GM10248 (cell line): ENCODE data around the gene PTX4.

Source experiments
- CTCF ChIA-PET: fragments of 300-600 bp; sonication (Branson Sonifier 250); formaldehyde crosslinking; extraction: SDS; loops from one replicate; lab custom pipeline; 2021; ENCODE audit warnings: antibody characterized with exemption; lab: Yijun Ruan, JAX
- POLR2A ChIA-PET: fragments of 350-650 bp; sonication (Branson Sonifier 250); formaldehyde crosslinking; extraction: SDS; loops from one replicate; lab custom pipeline; 2020; ENCODE audit warnings: antibody characterized with exemption; lab: Yijun Ruan, JAX
- DNase-seq: peaks from one replicate; pipeline ENCODE4 v3.0.0; 2012; ENCODE audit errors: extremely low spot score
- TF ChIP-seq, protein P1 (sequence below): IDR thresholded peaks from 2 replicates; pipeline ENCODE4 v1.5.1; 2012; ENCODE audit warnings: mild to moderate bottlenecking, low read depth; ENCODE audit errors: extremely low read depth, missing control alignments, control extremely low read depth

Gene PTX4

GRCh38 chr16:1524366-1524765 lies 35.6 kb upstream of the PTX4 start:
- no peak for DNase-seq
- CTCF ChIA-PET: interaction anchor here (1.0 to 1.5 kb wide), 3 partner anchors 10 to 15 kb away, joined by 3 to 4 read pairs (median 3); no protein-coding TSS in a partner anchor
- TF ChIP-seq, protein P1, sequence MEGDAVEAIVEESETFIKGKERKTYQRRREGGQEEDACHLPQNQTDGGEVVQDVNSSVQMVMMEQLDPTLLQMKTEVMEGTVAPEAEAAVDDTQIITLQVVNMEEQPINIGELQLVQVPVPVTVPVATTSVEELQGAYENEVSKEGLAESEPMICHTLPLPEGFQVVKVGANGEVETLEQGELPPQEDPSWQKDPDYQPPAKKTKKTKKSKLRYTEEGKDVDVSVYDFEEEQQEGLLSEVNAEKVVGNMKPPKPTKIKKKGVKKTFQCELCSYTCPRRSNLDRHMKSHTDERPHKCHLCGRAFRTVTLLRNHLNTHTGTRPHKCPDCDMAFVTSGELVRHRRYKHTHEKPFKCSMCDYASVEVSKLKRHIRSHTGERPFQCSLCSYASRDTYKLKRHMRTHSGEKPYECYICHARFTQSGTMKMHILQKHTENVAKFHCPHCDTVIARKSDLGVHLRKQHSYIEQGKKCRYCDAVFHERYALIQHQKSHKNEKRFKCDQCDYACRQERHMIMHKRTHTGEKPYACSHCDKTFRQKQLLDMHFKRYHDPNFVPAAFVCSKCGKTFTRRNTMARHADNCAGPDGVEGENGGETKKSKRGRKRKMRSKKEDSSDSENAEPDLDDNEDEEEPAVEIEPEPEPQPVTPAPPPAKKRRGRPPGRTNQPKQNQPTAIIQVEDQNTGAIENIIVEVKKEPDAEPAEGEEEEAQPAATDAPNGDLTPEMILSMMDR: no peak
- POLR2A ChIA-PET: no interaction called here

GRCh38 chr16:1523581-1524245 lies 35.0 kb upstream of the PTX4 start:
- ChIA-PET POLR2A (no interaction called here), CTCF (interaction anchor here (1.0 to 1.5 kb wide), 3 partner anchors 9 to 15 kb away, joined by 3 to 4 read pairs (median 3); no protein-coding TSS in a partner anchor)
- DNase-seq: no peak
- TF ChIP-seq, protein P1: no peak

GRCh38 chr16:1520461-1520860 lies 31.7 kb upstream of the PTX4 start:
- CTCF ChIA-PET: no interaction called here
- POLR2A ChIA-PET: no interaction called here
- TF ChIP-seq, protein P1: no peak
- DNase-seq: no peak

GRCh38 chr16:1519831-1520230 lies 31.1 kb upstream of the PTX4 start:
- CTCF ChIA-PET: interaction anchor here (1.1 kb wide), 1 partner anchor 27 kb away, joined by 3 read pairs; no protein-coding TSS in a partner anchor
- POLR2A ChIA-PET: no interaction called here

GRCh38 chr16:1518626-1519135 lies 29.9 kb upstream of the PTX4 start:
- ChIA-PET CTCF (interaction anchor here (1.1 to 1.3 kb wide), 2 partner anchors 28 to 153 kb away, joined by 3 read pairs; no protein-coding TSS in a partner anchor), POLR2A (no interaction called here)
- TF ChIP-seq, protein P1: no peak
- DNase-seq: no peak

More at GRCh38 chr16:1519831-1520230, 31.1 kb upstream of the PTX4 start:
- TF ChIP-seq, protein P1: no peak
- DNase-seq: no peak

DNA sequence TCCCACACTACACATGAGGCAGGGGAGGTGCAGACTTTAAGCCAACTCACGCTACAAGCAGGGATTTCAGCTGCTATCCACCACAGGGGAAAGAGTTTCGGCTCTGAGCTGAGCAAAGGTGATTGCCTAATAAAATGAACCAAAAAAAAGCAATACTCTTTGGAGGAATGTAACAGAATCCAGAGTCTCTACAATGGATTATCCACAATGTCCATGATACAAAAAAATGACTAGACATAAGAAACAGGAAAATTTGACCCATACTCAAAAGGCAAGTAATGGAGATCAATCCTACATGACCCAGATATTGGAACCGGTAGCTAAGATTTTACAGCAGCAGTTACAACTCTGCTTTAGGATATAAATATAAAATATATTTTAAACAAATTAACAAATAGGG lies 25.8 kb upstream of the PTX4 start:
- ChIA-PET POLR2A (no interaction called here), CTCF (interaction anchor here (1.0 to 1.5 kb wide), 2 partner anchors 9 to 151 kb away, joined by 3 read pairs; no protein-coding TSS in a partner anchor)

More for the DNA sequence above, 25.8 kb upstream of the PTX4 start:
- TF ChIP-seq, protein P1: no peak
- DNase-seq: no peak
